PC-3 (cell line): Measurements from ENCODE around the gene CARD10. TPM values are rescaled to one million over a fixed set of nuclear protein-coding genes. Genes with fewer than 3 reads are reported as not detected.

Experiments used
- ATAC-seq: fragments of 200-7000 bp; cut with Tn5 transposase; 2 replicates; pipeline ENCODE4 v1.9.1; 2020; ENCODE audit warnings: mild to moderate bottlenecking, moderate library complexity
- BruUV-seq: library from RNA; stranded (reverse); fragments of 400-500 nt; replicated peaks from 2 replicates; lab custom pipeline; 2021; lab: Mats Ljungman, UMichigan
- CTCF ChIA-PET: fragments of 300-600 bp; sonication (Branson Sonifier 250); formaldehyde crosslinking; loops from one replicate; lab custom pipeline; 2022; ENCODE audit warnings: antibody characterized with exemption; lab: Charles Lee
- POLR2A ChIA-PET: fragments of 300-600 bp; sonication (Branson Sonifier 250); formaldehyde crosslinking; loops from one replicate; lab custom pipeline; 2022; ENCODE audit warnings: antibody characterized with exemption; ENCODE audit not compliant: unreplicated experiment; lab: Charles Lee
- DNase-seq: peaks from one replicate; pipeline ENCODE4 v3.0.0-alpha.2; 2015
- H2AFZ ChIP-seq: fragments of 300-600 bp; sonication (generic); 2 replicates; pipeline ENCODE4 v1.6.0; 2016; ENCODE audit warnings: antibody characterized with exemption, low read length
- H3F3A ChIP-seq: fragments of 300-600 bp; sonication (generic); one replicate; pipeline ENCODE4 v1.6.0; 2017; ENCODE audit warnings: antibody characterized with exemption, low read length, control low read depth, mild to moderate bottlenecking; ENCODE audit not compliant: unreplicated experiment
- H3K27ac ChIP-seq: fragments of 300-600 bp; sonication (generic); 2 replicates; pipeline ENCODE4 v1.5.1; 2016; ENCODE audit warnings: mild to moderate bottlenecking, low read length
- H3K27me3 ChIP-seq: fragments of 300-600 bp; sonication (generic); 2 replicates; pipeline ENCODE4 v1.6.1; 2016; ENCODE audit warnings: low read length, mixed read lengths
- H3K36me3 ChIP-seq: fragments of 300-600 bp; sonication (generic); 2 replicates; pipeline ENCODE4 v1.6.1; 2016; ENCODE audit warnings: low read depth, mixed run types, low read length, mixed read lengths
- H3K4me1 ChIP-seq: fragments of 300-600 bp; sonication (generic); 2 replicates; pipeline ENCODE4 v1.5.1; 2016; ENCODE audit warnings: low read length; ENCODE audit not compliant: insufficient read depth
- H3K4me2 ChIP-seq: fragments of 300-600 bp; sonication (generic); 2 replicates; pipeline ENCODE4 v1.6.0; 2016; ENCODE audit warnings: low read length
- H3K4me3 ChIP-seq: fragments of 300-600 bp; sonication (generic); 2 replicates; pipeline ENCODE4 v1.5.1; 2016; ENCODE audit warnings: mild to moderate bottlenecking, low read length, mixed read lengths
- H3K79me2 ChIP-seq: fragments of 300-600 bp; sonication (generic); 2 replicates; pipeline ENCODE4 v1.6.1; 2017; ENCODE audit warnings: low read length, mixed read lengths
- H3K9ac ChIP-seq: fragments of 300-600 bp; sonication (generic); 2 replicates; pipeline ENCODE4 v1.6.0; 2016; ENCODE audit warnings: mild to moderate bottlenecking, low read length
- H3K9me2 ChIP-seq: fragments of 300-600 bp; sonication (generic); replicated peaks from 2 replicates; pipeline ENCODE4 v1.6.1; 2016; ENCODE audit warnings: mixed run types, low read length, mixed read lengths
- H3K9me3 ChIP-seq: fragments of 300-600 bp; sonication (generic); 2 replicates; pipeline ENCODE4 v1.6.1; 2016; ENCODE audit warnings: low read length, mixed read lengths
- H4K20me1 ChIP-seq: fragments of 300-600 bp; sonication (generic); 2 replicates; pipeline ENCODE4 v1.6.1; 2016; ENCODE audit warnings: low read length, mixed read lengths
- EZH2 ChIP-seq: fragments of 300-600 bp; sonication (generic); IDR thresholded peaks from one replicate; pipeline ENCODE4 v1.6.1; 2017; ENCODE audit warnings: antibody characterized with exemption, mild to moderate bottlenecking, low read length; ENCODE audit not compliant: unreplicated experiment
- EZH2phosphoT487 ChIP-seq: fragments of 300-600 bp; sonication (generic); IDR thresholded peaks from 2 replicates; pipeline ENCODE4 v1.6.1; 2018; ENCODE audit warnings: mild to moderate bottlenecking, antibody characterized with exemption, low read length, borderline replicate concordance
- intact Hi-C: fragments of 100-400 bp; cut with micrococcal nuclease; formaldehyde crosslinking; loops from 2 replicates; pipeline ENCODE4 v1.9.0; 2023
- total RNA-seq: library from RNA; depleted of rRNA; stranded (reverse); fragments of >200 nt; gene quantifications from 2 replicates; pipeline ENCODE4 v1.2.3, GENCODE V29; 2014
- TF ChIP-seq, protein P1 (sequence below): fragments of 300-600 bp; sonication (generic); conservative IDR thresholded peaks from 2 replicates; pipeline ENCODE4 v1.5.1; 2017; ENCODE audit warnings: antibody characterized with exemption, low read depth, mild to moderate bottlenecking, low read length

Gene CARD10
- total RNA-seq, 1 experiment from 2014 or later, result 20.7 TPM

DNA sequence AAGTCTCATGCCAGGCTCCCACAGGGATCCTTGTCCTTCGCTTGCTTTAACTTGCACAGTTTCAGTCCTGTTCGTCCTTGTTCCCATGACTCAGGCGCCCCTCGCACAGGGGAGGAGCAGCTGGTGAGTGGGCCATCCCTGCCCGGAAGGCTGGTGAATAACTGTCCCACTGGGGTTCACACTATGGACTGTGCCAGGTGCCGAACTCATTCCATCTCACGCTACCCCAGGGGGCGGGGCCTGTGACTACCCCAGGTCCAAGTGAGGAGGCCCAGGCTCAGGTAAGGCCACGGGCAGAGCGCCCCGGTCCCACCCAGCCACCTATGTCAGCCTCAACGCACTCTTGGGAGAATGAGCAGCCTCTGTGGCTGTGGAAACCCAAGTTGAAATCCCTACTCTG lies 7.2 kb upstream of the CARD10 start:
- no peak overlapping the region for H3K4me3 ChIP-seq
- H3K9me2 ChIP-seq, result no peaks in the 10 kb centered on the region
- H3K9me3 ChIP-seq, result no peaks in the 10 kb centered on the region
- intact Hi-C loops, result no loop called here
- H3K27me3 ChIP-seq, result no peaks in the 10 kb centered on the region
- peak overlapping the region; percentile 82 for H3K27ac ChIP-seq
- ATAC-seq, result peak; percentile 23
- ChIA-PET POLR2A (no interaction called here), CTCF (no interaction called here)
- H3K4me1 ChIP-seq, result peaks cover 29% of the 10 kb centered on the region
- no peak for DNase-seq
- peak overlapping the region; percentile 35; the same call in 1 of the 2 replicates for H3K9ac ChIP-seq
- H3K4me2 ChIP-seq, result peak overlapping the region; percentile 63
- no peaks in the 10 kb centered on the region for H3F3A ChIP-seq
- no peak overlapping the region for H2AFZ ChIP-seq
- TF ChIP-seq EZH2 (no peak), EZH2phosphoT487 (no peak)
- TF ChIP-seq, protein P1, sequence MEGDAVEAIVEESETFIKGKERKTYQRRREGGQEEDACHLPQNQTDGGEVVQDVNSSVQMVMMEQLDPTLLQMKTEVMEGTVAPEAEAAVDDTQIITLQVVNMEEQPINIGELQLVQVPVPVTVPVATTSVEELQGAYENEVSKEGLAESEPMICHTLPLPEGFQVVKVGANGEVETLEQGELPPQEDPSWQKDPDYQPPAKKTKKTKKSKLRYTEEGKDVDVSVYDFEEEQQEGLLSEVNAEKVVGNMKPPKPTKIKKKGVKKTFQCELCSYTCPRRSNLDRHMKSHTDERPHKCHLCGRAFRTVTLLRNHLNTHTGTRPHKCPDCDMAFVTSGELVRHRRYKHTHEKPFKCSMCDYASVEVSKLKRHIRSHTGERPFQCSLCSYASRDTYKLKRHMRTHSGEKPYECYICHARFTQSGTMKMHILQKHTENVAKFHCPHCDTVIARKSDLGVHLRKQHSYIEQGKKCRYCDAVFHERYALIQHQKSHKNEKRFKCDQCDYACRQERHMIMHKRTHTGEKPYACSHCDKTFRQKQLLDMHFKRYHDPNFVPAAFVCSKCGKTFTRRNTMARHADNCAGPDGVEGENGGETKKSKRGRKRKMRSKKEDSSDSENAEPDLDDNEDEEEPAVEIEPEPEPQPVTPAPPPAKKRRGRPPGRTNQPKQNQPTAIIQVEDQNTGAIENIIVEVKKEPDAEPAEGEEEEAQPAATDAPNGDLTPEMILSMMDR, result no peak
- H4K20me1 ChIP-seq, result no peaks in the 10 kb centered on the region
- H3K36me3 ChIP-seq, result no peaks in the 10 kb centered on the region
- H3K79me2 ChIP-seq, result no peaks in the 10 kb centered on the region
- BruUV-seq, result no TSS peak

DNA sequence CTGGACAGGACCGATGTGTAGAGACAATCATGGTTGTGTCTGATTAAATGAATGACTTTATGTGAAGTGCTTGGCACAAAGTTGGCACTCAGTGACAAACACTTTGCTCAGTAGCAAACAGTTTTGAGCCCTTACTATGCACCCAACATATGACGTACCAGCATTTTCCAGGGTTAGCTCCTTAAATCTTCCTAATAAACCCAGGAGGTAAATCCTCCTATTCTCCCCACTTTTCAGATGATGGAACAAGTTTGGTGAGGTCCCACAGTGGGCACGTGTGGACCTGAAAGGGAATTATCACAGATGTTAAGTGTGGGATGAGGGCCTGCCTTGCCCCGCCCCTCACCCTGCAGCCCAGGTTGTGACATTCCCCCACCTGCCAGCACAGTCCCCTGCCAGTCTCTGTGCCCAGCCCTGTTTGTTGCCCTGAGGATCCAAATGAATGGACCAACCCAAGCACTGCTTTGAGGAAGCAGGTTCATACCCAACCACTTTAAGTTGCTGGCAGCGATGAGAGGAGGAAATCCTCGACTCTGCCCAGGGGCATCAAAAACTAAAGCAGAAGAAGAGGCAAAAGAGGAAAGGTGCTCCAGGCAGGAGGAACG lies 6.6 kb upstream of the CARD10 start:
- POLR2A ChIA-PET, result interaction anchor here (0.6 kb wide), 1 partner anchor 13 kb away, joined by 3 read pairs; no protein-coding TSS in a partner anchor
- TF ChIP-seq EZH2, result no peak
- TF ChIP-seq, protein P1, result no peak
- no peak for TF ChIP-seq EZH2phosphoT487
- Histone ChIP-seq H3K36me3 (no peaks in the 10 kb centered on the region), H3K4me3 (no peak overlapping the region), H3K4me2 (peak overlapping the region; percentile 63), H3K9me3 (no peaks in the 10 kb centered on the region), H2AFZ (no peak overlapping the region), H3F3A (no peaks in the 10 kb centered on the region), H3K27me3 (no peaks in the 10 kb centered on the region), H3K9ac (peak overlapping the region; percentile 35), H4K20me1 (no peaks in the 10 kb centered on the region), H3K9me2 (no peaks in the 10 kb centered on the region), H3K4me1 (peaks cover 29% of the 10 kb centered on the region), H3K27ac (peak overlapping the region; percentile 82), H3K79me2 (no peaks in the 10 kb centered on the region)
- CTCF ChIA-PET, result no interaction called here
- no TSS peak for BruUV-seq
- intact Hi-C loops, result no loop called here
- ATAC-seq (peak; percentile 42), DNase-seq (peak; percentile 49)

DNA sequence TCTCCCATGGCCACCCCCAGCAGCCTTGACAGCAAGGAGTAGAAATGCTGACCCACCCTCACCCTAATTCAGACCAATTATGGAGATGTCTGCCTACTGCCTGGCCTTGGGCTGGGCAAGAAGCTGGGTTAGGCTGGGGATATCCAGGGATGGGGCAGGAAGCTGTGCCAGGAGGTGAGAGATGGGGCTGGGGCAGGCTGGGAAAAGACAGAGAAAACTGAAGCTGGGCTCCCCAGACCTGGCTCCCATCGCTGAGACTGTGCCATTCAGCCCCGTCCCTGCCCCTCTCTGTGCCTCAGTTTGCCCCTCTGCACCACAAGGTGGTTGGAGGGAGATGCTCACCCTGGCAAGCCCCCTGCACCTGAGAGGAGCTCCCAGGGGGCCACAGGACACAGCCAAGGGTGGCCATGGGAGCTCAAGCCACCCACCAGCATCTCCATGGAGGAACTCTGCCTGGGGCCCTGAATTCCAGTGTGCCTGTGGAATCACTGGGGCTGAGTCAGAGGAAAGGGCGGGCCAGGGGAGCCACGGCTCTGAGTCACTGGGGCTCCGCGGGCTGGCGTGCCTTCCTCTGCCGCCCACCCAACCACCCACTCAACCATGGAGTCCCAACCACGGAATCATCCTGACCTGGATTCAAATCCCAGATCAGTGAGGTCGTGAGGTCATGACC lies 6.0 kb upstream of the CARD10 start:
- Histone ChIP-seq H3K4me3 (no peak overlapping the region), H3K27me3 (no peaks in the 10 kb centered on the region), H3K36me3 (no peaks in the 10 kb centered on the region), H3K27ac (peak overlapping the region; percentile 82), H3K4me2 (peak overlapping the region; percentile 63), H3K9me2 (no peaks in the 10 kb centered on the region), H3K79me2 (no peaks in the 10 kb centered on the region), H4K20me1 (no peaks in the 10 kb centered on the region), H3K4me1 (peaks cover 28% of the 10 kb centered on the region), H2AFZ (no peak overlapping the region), H3F3A (no peaks in the 10 kb centered on the region), H3K9ac (peak overlapping the region; percentile 62), H3K9me3 (no peaks in the 10 kb centered on the region)
- ATAC-seq (peak; percentile 91), DNase-seq (peak; percentile 84)
- TF ChIP-seq, protein P1, result no peak
- TF ChIP-seq EZH2phosphoT487, result no peak
- TF ChIP-seq EZH2, result no peak
- no TSS peak for BruUV-seq
- intact Hi-C loops, result no loop called here
- ChIA-PET POLR2A (interaction anchor here (0.6 kb wide), 1 partner anchor 13 kb away, joined by 3 read pairs; no protein-coding TSS in a partner anchor), CTCF (no interaction called here)
